Lung (tissue), 12 donors: ENCODE results near the gene HOXB5. TPM values are rescaled to one million over a fixed set of nuclear protein-coding genes. Genes with fewer than 3 reads are reported as not detected.

Source experiments
- ATAC-seq: fragments of 200-7000 bp; cut with Tn5 transposase; one replicate; pipeline ENCODE4 v1.9.1; 2020; ENCODE audit warnings: moderate number of reproducible peaks; ENCODE audit not compliant: insufficient read depth, low FRiP score
- DNase-seq, 3 donors: peaks; one replicate each; pipeline ENCODE4 v3.0.0-alpha.2; 2013 to 2017
- H3K27ac ChIP-seq, 2 donors: one replicate each; pipeline ENCODE4 v1.5.1; 2013; ENCODE audit warnings: mild to moderate bottlenecking in 2 of 2, moderate library complexity in 2 of 2, control low read depth in 1 of 2, inconsistent platforms in 1 of 2, low read depth in 1 of 2, low read length in 1 of 2
- H3K27me3 ChIP-seq, 3 donors: one replicate each; pipeline ENCODE4 v1.5.1; 2013; ENCODE audit warnings: low read length in 2 of 3; ENCODE audit not compliant: control insufficient read depth in 3 of 3, insufficient read depth in 3 of 3
- H3K36me3 ChIP-seq, 4 donors: one replicate each; pipeline ENCODE4 v1.5.1; 2013; ENCODE audit warnings: low read length in 4 of 4, mild to moderate bottlenecking in 1 of 4, moderate library complexity in 1 of 4; ENCODE audit not compliant: control insufficient read depth in 4 of 4, insufficient read depth in 4 of 4
- H3K4me1 ChIP-seq, 5 donors: one replicate each; pipeline ENCODE4 v1.5.1; 2013; ENCODE audit warnings: low read length in 5 of 5, mild to moderate bottlenecking in 2 of 5, moderate library complexity in 1 of 5; ENCODE audit not compliant: control insufficient read depth in 5 of 5, insufficient read depth in 5 of 5
- H3K4me3 ChIP-seq: one replicate; pipeline ENCODE4 v1.5.1; 2013; ENCODE audit warnings: mild to moderate bottlenecking, control low read depth, moderate library complexity
- H3K9ac ChIP-seq, 2 donors: one replicate each; pipeline ENCODE4 v1.5.1; 2013; ENCODE audit warnings: low read length in 2 of 2, control low read depth in 1 of 2; ENCODE audit not compliant: insufficient read depth in 1 of 2
- H3K9me3 ChIP-seq, 4 donors: one replicate each; pipeline ENCODE4 v1.5.1; 2013; ENCODE audit warnings: low read length in 3 of 4, mild to moderate bottlenecking in 1 of 4, moderate library complexity in 1 of 4; ENCODE audit not compliant: control insufficient read depth in 4 of 4, insufficient read depth in 3 of 4
- WGBS, 2 donors: extraction: QIAGEN DNeasy Blood & Tissue Kit; methylation state at CpG; one replicate each; pipeline ENCODE4 v1.1.7; 2013; 5-methylcytosine and 5-hydroxymethylcytosine counted together
- polyA plus RNA-seq, 2 donors: library from polyadenylated mRNA; stranded (reverse); fragments of 200-250 nt; gene quantifications; one replicate each; pipeline ENCODE4 v1.2.1, GENCODE V29; 2013
- total RNA-seq, 2 donors: library from RNA; depleted of rRNA in 1 of 2; stranded (reverse); fragments of >200 nt in 1 of 2; gene quantifications; one replicate each; pipeline ENCODE4 v1.2.1, GENCODE V29; 2014 to 2021
- TF ChIP-seq, protein P1 (sequence below): IDR thresholded peaks from 2 replicates; pipeline ENCODE4 v1.5.1; 2012; ENCODE audit warnings: mild to moderate bottlenecking; ENCODE audit errors: control extremely low read depth, extremely low read depth
- donor health status: control.
- donor health status: control.
- donor health status: Bipolar disorder and iron deficiency.
- donor health status: healthy.
- donor health status: DM: yes; HTN: yes; CAD: no.

The HOXB5 gene
- total and polyA plus RNA-seq, 4 donors = 1.8 to 2.9 (median 2.2) TPM

DNA sequence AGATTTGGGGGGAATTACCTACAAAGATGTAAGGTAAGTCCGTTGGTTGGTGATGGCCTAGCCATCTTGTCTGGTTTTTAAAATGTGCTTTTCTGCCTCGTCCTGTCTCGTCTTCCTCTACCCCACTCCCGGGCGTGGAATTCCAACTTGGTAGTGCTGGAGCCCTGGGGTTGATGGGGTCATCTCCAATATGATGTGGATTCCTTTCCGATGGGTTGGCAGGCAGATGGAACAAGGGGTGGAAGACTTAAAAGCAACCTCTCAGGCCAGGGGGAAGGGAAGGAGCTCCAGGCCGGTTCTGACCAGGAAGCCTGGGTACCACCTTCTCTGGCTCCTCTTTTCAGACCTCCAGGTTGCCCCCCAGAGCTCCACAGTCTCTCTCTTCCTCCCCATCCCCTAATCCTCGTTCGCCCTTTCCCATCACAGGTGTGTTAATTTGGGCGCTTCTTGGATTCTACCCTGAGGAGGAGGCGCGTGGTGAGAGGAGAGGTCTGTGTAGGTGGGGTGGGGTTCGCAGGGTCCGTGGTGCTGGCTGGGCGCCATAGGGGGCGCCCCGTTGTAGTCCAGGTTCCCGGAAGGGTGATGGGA lies 43.6 kb downstream of the HOXB5 start:
- H3K4me3 ChIP-seq = no peak overlapping the region
- TF ChIP-seq, protein P1, sequence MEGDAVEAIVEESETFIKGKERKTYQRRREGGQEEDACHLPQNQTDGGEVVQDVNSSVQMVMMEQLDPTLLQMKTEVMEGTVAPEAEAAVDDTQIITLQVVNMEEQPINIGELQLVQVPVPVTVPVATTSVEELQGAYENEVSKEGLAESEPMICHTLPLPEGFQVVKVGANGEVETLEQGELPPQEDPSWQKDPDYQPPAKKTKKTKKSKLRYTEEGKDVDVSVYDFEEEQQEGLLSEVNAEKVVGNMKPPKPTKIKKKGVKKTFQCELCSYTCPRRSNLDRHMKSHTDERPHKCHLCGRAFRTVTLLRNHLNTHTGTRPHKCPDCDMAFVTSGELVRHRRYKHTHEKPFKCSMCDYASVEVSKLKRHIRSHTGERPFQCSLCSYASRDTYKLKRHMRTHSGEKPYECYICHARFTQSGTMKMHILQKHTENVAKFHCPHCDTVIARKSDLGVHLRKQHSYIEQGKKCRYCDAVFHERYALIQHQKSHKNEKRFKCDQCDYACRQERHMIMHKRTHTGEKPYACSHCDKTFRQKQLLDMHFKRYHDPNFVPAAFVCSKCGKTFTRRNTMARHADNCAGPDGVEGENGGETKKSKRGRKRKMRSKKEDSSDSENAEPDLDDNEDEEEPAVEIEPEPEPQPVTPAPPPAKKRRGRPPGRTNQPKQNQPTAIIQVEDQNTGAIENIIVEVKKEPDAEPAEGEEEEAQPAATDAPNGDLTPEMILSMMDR = no peak
- H3K27ac ChIP-seq = peak overlapping the region in 1 of 2 donors; percentile 80

DNA sequence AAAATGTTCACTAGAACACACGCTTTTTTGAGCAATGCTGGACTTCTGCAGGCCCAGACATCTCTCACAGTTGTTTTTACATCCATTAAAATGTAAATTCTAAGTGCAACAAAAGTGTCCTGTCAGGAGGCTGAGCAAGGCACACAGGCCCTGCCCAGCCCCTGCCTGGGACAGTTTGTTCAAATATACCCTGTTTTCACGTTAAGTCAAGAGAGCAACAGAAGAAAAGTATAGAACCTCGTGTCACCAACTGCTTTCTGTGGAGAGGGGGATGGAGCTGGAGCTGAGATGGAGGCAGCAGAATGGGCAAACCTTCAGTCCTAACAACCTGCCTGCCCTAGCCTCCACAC lies 44.3 kb downstream of the HOXB5 start:
- DNase-seq (peak; percentile 41 to 65 (median 50)), ATAC-seq (no peak)
- 59 to 83% methylated on average over 3 of the region's 3 CpGs for WGBS, 2 donors
- peak overlapping the region in 1 of 2 donors; percentile 52 for H3K27ac ChIP-seq
- H3K9ac ChIP-seq = peak overlapping the region in 1 of 2 donors; percentile 91
- peaks cover 0 to 81% (median 10%) of the 10 kb centered on the region in 5 donors for H3K4me1 ChIP-seq
- TF ChIP-seq, protein P1 = no peak
- H3K27me3 ChIP-seq = peaks cover 0 to 71% (median 0%) of the 10 kb centered on the region in 3 donors
- peaks cover 0 to 3% (median 0%) of the 10 kb centered on the region in 4 donors for H3K9me3 ChIP-seq
- no peak overlapping the region for H3K4me3 ChIP-seq
- H3K36me3 ChIP-seq = peaks cover 0 to 18% (median 4%) of the 10 kb centered on the region in 4 donors

More for the DNA sequence above, 43.6 kb downstream of the HOXB5 start:
- ATAC-seq = no peak
- Histone ChIP-seq H3K4me1 (peaks cover 0 to 83% (median 10%) of the 10 kb centered on the region in 5 donors), H3K9ac (peak overlapping the region in 1 of 2 donors; percentile 91), H3K36me3 (peaks cover 0 to 18% (median 4%) of the 10 kb centered on the region in 4 donors), H3K27me3 (peaks cover 0 to 73% (median 0%) of the 10 kb centered on the region in 3 donors), H3K9me3 (peaks cover 0 to 3% (median 0%) of the 10 kb centered on the region in 4 donors)
- WGBS, 2 donors = 64 to 80% methylated on average over 18 of the region's 18 CpGs
- peak in 2 of 3 donors; percentile 56 to 70 for DNase-seq

DNA sequence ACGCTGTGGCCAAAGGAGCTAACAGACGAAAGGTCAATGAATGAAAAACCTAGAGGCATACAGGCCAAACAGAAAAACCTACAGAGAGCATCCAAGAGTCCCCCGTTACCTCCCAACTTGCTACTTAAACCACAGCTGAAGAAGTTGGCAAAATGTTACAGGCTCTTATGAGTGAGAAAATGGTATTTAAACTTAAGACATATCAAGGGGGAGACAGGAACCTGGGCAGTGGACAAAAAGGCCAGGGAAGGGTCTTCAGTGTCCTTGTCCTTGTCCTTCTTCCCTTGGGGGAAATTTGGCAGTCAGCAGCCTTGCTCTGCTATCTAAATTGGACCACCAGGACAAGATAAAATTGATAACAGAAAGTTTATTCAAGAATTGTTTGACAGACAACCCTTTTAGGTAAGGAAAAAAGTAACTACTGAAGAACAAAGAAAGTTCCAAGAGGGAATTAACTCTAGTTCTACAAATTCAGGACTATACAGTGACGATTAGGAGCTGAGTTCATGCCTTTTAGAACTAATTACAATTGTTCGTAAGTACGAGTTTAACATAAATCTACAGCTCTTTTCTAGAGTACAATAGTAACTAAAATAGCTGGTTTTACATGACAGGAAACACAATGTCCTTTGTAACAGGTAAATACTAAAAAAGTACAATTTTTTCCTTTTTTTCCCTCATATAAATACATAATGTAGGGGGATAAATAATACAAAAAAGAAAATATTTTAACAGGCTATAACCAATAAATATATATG lies 44.9 kb downstream of the HOXB5 start:
- peak overlapping the region in 1 of 2 donors; percentile 91 for H3K9ac ChIP-seq
- DNase-seq (no peak), ATAC-seq (no peak)
- H3K27ac ChIP-seq = peak overlapping the region in 1 of 2 donors; percentile 59
- H3K4me1 ChIP-seq = peaks cover 0 to 75% (median 10%) of the 10 kb centered on the region in 5 donors
- WGBS, 2 donors = 44 to 47% methylated on average over 6 of the region's 6 CpGs
- H3K4me3 ChIP-seq = no peak overlapping the region
- TF ChIP-seq, protein P1 = no peak
- H3K27me3 ChIP-seq = peaks cover 0 to 69% (median 0%) of the 10 kb centered on the region in 3 donors
- H3K36me3 ChIP-seq = peaks cover 0 to 18% (median 4%) of the 10 kb centered on the region in 4 donors
- H3K9me3 ChIP-seq = peaks cover 0 to 3% (median 0%) of the 10 kb centered on the region in 4 donors
